Stimulated activated CD8-positive, alpha-beta memory T cell treated with anti-CD3 and anti-CD28 coated beads, Interleukin-12 subunit alpha, Interleukin-12 subunit beta, amount 100 ng/mL, for 24 hours (primary cell): ENCODE data around the gene NIPBL.
"Not testable (repeated sequence)": the region's sequence is repeated elsewhere in the genome, so short reads cannot be mapped to it uniquely, and the experiment has no call there.

Source experiments
- DNase-seq: peaks from one replicate; pipeline ENCODE4 v3.0.0-alpha.2; 2020; ENCODE audit errors: extremely low read depth

Gene NIPBL

DNA sequence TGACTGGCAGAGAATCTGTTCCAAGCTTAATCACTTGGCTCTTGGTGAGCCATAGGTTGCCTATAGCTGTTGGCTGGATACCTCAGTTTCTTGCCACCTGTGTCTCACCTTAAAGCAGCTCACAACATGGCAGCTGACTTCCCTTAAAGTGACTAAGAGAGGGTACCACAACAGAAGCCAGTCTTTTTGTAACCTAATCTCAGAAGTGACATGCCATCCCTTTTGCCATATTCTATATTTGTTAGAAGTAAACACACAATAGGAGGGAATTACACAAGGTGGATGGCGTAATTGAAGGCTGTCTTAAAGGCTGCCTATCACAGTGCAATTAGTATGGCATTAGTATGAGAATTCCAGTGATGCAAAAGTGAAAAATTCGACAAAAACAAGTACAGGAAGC, 28.1 kb downstream of the NIPBL start:
- no peak for DNase-seq

GRCh38 chr5:36908544-36909260, 32.1 kb downstream of the NIPBL start:
- no peak for DNase-seq

- DNase-seq: no peak
Observed at GRCh38 chr5:36915653-36916052, 39.1 kb downstream of the NIPBL start.

DNA sequence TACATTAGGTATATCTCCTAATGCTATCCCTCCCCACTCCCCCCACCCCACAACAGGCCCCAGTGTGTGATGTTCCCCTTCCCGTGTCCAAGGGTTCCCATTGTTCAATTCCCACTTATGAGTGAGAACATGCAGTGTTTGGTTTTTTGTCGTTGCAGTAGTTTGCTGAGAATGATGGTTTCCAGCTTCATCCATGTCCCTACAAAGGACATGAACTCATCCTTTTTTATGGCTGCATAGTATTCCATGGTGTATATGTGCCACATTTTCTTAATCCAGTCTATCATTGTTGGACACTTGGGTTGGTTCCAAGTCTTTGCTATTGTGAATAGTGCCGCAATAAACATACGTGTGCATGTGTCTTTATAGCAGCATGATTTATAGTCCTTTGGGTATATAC, 40.0 kb downstream of the NIPBL start:
- DNase-seq: not testable (repeated sequence)

DNA sequence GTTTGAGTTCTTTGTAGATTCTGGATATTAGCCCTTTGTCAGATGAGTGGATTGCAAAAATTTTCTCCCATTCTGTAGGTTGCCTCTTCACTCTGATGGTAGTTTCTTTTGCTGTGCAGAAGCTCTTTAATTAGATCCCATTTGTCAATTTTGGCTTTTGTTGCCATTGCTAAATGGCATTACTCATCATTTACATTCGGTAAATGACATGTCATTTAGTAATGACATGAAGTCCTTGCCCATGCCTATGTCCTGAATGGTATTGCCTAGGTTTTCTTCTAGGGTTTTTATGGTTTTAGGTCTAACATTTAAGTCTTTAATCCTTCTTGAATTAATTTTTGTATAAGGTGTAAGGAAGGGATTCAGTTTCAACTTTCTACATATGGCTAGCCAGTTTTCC, 40.8 kb downstream of the NIPBL start:
- not testable (repeated sequence) for DNase-seq

- DNase-seq: no peak
Observed at GRCh38 chr5:36919238-36919637, 42.7 kb downstream of the NIPBL start.

DNA sequence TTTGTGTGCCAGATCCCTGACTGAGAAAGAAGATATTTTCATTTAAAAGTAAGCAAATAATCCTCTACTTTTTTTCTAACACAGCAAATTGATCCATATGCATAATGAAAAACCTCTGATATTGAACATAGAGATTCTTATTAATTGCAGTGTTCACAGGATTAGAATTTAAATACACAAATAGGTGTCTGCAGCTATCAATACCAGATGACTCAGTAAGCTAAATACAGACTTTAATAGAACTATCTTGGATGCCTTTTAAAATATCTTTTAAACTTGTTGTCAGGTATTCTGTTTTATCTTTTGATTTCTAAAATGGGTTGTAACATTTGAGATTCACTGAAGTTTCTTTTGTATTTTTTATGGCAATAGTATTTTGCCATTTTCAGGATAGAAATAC, 43.1 kb downstream of the NIPBL start:
- DNase-seq: no peak

- no peak for DNase-seq
Observed at GRCh38 chr5:36928947-36929346, 52.4 kb downstream of the NIPBL start.

- DNase-seq: no peak
Observed at GRCh38 chr5:36929438-36929837, 52.9 kb downstream of the NIPBL start.

- DNase-seq: no peak
Observed at GRCh38 chr5:36932056-36932455, 55.5 kb downstream of the NIPBL start.

GRCh38 chr5:36932699-36933098, 56.1 kb downstream of the NIPBL start:
- DNase-seq: no peak

- DNase-seq: no peak
Observed at GRCh38 chr5:36934740-36935356, 58.3 kb downstream of the NIPBL start.

- DNase-seq: no peak
Observed at GRCh38 chr5:36935805-36936204, 59.2 kb downstream of the NIPBL start.

- DNase-seq: no peak
Observed at GRCh38 chr5:36936309-36936708, 59.7 kb downstream of the NIPBL start.

DNA sequence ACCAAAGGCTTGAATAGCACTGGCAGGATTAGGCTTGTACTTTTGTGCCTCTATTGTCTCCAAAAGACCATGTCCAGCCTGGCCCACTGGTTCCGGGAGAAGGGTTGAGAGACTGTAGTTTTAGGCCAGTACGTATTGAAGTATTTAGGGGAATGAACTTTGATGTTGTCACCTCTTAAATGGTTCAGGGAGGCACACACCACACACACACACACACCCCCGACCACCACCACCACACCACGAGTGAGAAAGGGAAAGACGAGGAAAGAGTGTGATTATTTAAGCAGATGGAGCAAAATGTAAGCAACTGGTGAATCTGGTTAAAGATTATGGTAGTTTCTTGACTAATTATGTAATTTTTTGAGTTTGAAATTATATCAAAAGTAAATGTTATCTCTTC, 61.6 kb downstream of the NIPBL start:
- no peak for DNase-seq

DNA sequence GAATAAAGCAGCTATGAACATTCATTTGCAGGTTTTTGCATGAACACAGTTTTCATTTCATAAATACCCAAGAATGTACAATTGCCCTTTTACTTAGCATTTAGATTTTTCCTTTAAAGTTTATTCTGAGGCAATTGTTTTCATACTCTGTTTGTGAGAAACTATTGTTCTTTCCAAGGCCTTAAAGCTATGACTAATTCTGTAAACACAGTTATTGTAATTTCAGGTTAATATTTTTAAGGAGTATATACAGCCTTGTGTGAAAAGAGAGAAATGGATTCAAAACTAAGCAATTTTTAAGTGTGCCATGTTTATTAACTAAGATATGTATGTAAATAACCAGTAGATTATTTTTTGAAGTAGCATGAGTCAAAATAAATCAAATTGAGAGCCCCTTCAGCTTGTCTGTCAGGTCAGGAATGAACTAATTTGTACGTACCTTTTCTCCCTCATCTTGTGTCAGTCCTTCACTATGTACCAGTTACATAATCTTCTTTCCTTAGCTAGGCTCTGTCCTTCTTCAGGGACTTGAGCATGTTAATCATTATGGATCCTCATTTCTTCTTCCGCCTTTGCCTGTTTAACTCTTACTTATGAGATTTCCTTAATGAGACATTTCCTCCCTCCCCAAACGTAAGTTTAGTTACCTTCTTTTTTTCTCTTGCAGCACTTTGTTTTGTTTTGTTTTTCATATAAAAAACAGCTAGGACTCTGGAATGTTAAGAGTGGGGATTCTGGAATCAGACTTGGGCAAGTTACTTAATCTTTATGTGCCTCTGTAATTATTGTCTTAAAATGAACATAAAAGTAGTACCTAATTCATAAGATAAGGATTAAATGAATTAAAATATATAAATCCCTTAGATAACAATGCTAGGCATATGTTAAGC, 63.6 kb downstream of the NIPBL start:
- no peak for DNase-seq

- no peak for DNase-seq
Observed at GRCh38 chr5:36943584-36943983, 67.0 kb downstream of the NIPBL start.

DNA sequence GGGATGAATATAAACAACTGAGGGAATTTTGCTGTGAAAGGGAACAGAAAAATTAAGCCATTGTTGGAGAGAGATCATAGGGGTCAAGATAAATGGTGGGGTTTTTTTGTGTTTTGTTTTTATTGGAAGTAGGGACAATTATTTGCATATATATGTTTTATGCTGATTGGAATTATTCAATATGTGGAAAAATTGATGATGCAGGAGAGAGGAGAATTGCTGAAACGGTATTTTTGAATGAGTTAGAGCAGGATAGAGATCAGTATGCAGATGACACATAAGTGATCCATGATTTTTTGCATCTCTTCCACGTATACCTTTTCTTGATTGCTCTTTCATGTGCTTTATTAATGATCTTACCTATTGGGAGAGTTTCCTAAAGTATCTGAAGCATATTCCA, 67.5 kb downstream of the NIPBL start:
- DNase-seq: no peak

- no peak for DNase-seq
Observed at GRCh38 chr5:36944607-36945225, 68.1 kb downstream of the NIPBL start.

DNA sequence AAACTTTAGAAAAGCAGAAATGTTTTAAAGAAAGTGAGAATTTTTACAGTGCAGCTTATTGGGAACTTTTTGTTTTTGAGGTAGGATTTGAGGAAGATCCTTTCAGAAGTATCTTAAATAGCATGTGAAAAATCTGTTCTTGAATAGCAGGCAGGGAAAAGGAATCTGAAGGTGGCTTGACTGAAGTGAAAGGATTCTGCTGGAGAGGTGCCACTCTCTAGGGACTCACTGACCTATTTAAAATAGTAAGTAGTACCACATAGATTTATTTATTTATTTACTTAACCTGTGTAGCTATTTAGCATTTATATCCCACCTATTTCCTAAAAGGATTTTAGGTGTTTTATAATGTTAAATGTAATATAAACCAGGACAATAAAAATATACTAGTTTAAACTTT, 69.1 kb downstream of the NIPBL start:
- DNase-seq: no peak

- DNase-seq: no peak
Observed at GRCh38 chr5:36946101-36946500, 69.5 kb downstream of the NIPBL start.

GRCh38 chr5:36948041-36948440, 71.5 kb downstream of the NIPBL start:
- DNase-seq: no peak
